Activated CD8-positive, alpha-beta memory T cell treated with anti-CD3 and anti-CD28 coated beads, Interleukin-2, amount 50 U/mL, for 24 hours (primary cell): Measurements from ENCODE around the gene RTTN.

ENCODE experiments used
- DNase-seq: peaks from one replicate; pipeline ENCODE4 v3.0.0-alpha.2; 2020; ENCODE audit errors: extremely low read depth

RTTN gene

GRCh38 chr18:70082430-70082829 lies 123.1 kb downstream of the RTTN start:
- no peak for DNase-seq

DNA sequence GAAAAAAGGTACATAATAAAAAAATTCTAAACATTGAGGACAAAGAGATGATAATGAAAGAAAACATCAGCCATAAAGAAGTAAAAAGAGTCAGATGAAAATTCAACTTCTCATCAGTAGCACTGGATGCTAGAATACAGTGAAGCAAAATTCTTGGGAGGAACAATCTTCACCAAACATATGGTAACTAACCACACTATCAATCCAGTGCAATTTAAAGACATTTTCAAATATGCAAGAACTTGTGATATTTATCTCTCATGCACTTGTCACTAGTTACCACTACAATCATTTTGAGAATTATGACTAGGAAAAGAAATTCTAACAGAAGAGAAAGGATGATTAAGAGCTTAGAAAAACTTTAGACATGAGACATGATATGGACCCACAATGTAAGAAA lies 127.4 kb downstream of the RTTN start:
- no peak for DNase-seq

- no peak for DNase-seq
Observed at GRCh38 chr18:70075906-70076305, 129.6 kb downstream of the RTTN start.

GRCh38 chr18:70074116-70074515 lies 131.4 kb downstream of the RTTN start:
- no peak for DNase-seq

GRCh38 chr18:70073432-70073831 lies 132.1 kb downstream of the RTTN start:
- no peak for DNase-seq

GRCh38 chr18:70072678-70073077 lies 132.8 kb downstream of the RTTN start:
- DNase-seq = no peak

GRCh38 chr18:70069965-70070364 lies 135.5 kb downstream of the RTTN start:
- DNase-seq = no peak

- no peak for DNase-seq
Observed at GRCh38 chr18:70069382-70069781, 136.1 kb downstream of the RTTN start.

DNA sequence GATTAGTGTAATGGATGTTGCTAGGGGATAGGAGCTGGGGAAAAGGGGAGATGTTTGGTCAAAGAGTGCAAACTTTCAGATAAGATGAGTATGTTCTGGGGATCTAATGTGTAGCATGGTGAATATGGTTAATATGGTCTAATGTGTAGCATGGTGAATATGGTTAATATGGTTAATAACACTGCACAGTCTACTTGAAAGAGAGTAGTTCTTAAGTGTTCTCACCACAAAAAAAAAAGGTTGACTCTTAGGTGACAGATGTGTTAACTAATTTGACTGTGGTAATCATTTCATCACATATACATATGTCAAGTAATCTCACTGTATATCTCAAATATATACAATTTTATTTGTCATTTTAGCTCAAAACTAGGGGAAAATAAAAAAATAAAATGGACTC lies 136.5 kb downstream of the RTTN start:
- no peak for DNase-seq

DNA sequence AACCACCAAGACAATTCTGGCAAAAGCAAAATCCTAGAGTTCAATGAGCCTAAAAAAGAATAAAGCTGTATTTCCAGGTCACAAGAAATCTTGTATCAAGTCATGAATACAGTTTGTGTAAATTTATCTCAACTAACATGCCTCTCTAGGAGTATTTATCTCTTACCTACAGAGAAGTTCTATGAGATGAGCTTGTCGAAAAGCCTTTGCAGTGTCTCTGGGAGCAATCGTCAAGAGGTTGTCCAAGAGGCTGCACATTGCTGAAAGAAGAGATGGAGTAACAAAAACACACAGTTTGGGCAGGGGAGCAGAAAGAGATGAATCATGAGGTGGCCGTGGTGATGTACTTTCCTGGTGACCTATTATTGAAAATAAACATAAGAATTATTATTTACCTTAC lies 145.8 kb downstream of the RTTN start:
- DNase-seq = no peak

DNA sequence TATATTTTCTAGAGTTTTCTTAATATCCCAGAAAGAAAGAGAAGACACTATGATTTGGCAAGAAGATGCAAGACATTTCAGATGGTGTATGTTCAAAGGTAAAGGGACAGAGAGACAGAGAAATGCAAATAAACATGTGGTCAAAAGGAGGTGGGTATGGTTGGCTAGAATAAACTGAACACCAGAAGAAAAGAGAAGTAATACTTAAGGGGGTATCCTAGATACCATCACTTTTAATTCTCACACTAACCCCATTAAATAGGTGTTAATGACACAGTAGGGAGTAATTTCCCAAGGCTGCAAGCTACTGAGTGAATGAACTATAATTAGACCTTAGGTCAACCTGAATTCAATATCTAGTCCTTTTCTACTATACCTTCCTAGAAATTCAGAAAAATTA lies 146.6 kb downstream of the RTTN start:
- no peak for DNase-seq

GRCh38 chr18:70047931-70048603 lies 157.4 kb downstream of the RTTN start:
- DNase-seq = no peak

DNA sequence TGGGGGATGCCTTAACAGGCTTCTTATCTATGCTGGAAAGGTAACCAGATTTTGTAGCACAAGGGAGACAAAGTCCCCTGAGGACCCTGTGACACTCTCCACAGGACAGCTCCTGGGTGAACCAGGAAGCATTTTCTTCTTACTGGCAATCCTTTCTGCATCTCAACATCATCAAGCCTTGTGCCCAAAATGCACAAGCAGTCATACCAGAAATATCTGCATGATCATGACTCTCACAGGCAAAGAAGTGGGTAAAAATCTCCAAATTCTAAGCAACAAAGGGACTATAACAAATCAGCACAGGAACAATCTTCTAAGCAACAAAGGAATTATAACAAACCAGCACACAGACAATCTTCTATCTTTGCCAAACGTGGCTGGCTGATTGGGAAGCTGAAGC lies 158.7 kb downstream of the RTTN start:
- DNase-seq = no peak

GRCh38 chr18:70046207-70046606 lies 159.3 kb downstream of the RTTN start:
- DNase-seq = no peak

DNA sequence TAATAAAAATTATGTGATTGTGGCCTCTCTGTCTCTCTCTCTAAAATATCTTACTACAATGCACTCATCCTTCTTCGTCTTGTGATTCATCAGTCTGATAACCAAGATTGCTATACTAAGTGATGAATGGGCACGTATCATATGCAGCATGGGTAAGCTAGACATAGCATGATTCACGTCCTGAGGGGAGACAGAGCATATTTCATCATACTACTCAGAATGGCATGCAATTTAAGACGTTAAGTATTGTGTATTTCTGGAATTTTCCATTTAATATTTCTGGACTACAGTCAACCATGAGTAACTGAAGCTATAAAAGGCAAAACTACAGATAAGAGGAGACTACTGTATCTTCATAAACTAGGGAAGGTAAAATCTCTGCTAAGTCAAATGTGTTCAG lies 160.9 kb downstream of the RTTN start:
- no peak for DNase-seq

DNA sequence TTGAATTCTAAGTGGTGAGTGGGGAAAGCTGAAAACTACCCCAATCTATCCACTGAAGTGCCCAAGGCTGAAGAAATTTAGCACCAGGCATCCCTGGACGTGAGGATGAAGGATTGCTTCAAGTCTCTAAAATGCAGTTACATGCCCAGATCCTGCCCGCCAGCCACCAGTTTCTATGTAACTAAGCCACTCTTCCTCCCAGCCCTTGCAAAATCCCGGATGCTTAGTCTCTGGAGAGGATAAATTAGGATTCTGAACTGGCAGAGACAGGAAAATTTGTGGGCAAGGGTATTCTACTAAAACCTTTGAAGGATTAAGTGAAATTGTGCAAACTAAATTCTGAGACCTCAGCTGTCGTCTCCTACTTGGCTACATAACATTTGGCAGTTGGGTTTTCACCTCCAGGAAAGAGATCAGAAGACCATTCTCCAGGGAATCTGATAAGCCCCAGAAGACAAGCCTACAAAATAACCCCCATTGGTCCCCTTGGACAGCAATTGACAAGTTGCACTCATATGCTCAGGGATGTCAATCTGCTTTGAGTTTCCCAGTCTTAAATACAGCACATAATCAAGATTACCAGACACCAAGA lies 163.9 kb downstream of the RTTN start:
- DNase-seq = no peak

GRCh38 chr18:70039186-70039585 lies 166.3 kb downstream of the RTTN start:
- no peak for DNase-seq

DNA sequence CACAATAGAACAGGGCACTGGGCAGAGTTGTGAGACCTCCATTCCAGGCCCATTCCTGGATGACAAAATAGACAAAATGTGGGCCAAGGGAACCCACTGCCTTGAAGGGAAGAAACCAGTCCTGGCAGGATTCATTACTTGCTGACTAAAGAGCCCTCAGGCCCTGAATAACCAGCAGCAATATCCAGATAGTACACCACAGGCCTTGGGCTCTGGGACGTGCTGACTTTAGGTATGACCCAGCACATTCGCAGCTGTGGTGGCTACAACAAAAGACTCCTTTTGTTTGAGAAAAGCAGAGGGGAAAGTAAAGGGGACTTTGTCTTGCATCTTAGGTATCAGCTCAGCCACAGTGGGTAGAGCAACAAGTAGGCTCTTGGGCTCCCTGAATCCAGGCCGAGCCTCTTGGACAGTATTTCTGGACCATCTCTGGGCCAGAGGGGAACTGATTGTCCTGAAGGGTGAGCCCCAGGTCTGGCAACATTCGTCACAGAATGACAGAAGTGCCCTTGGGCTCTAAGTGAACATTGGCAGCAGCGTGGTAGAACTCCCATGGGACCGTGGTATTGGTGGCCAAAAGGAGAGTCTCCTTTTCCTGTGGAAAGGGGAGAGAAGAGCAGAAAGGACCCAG lies 167.9 kb downstream of the RTTN start:
- no peak for DNase-seq

DNA sequence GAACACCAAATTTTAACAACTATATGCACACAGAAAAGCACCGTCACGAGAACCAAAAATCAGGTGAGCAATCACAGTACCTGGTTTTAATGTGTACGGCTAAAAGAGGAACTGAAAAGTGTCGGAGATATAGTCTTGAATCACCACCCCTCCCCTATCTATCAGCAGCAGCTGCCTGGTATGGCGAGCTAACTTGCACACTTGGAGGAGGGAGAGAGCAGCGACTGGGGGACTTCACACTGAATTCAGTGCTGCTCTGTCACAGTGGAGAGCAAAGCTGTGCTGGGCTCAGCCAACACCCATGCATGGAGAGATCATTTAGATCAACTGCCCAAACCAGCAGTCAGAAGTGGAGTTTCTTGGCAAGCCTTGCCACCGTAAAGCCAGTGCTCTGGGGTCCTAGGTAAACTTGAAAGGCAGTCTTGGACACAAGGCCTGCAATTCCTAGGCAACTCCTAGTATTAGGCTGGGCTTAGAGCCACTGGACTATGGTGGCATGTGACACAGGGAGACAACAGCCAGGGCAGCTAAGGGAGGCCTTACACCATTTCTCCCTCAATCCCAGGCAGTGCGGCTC lies 168.6 kb downstream of the RTTN start:
- no peak for DNase-seq

DNA sequence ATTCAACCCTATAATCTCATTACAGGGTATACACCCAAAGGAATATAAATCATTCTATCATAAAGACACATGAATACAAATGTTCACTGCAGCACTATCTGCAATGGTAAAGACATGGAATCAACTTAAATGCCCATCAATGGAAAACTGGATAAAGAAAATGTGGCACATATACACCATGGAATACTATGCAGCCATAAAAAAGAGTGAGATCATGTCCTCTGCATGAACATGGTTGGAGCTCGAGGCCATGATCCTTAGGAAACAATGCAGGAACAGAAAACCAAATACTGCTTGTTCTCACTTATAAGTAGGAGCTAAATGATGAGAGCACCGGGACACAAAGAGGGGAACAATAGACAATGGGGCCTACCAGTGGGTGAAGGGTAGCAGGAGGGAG lies 169.3 kb downstream of the RTTN start:
- DNase-seq = no peak

- DNase-seq = no peak
Observed at GRCh38 chr18:70031221-70031620, 174.3 kb downstream of the RTTN start.

DNA sequence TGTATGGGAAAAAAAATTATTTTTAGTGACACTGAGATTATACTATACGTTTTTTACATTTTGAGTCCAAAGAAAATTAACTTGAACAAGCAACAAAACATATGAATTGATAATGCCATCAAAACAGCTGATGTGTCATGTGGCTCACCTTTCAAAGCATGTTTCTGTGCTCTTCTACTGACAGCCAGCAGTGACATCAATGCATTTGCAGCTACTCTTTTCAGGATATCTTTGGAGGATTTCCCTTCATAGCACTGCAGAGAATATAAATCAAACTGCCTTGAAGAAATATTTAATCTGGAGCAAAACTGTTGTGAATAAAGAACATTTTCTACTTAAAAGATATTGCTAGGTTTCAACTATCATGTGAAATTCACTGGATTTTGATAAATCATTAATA lies 174.8 kb downstream of the RTTN start:
- DNase-seq = no peak

DNA sequence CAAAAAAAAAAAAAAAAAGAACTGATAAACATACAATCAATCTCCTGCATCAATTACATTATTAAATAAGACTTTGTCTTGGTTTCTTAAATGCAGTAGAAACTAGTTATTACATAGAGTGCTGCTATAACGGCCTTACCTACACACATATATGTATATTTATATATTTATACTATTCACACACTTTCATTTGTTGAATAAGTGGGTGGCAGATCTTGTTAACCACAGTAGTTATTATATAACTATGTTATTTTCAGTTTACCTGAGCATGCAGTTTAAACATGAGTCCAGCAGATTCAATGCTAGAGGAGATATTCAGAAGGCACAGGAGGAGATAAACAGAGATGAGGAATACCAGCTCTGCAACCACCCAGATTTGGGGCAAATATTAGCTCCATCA lies 176.3 kb downstream of the RTTN start:
- no peak for DNase-seq
